ENCODE results near the gene SLC12A4. TPM values are rescaled to one million over a fixed set of nuclear protein-coding genes. Genes with fewer than 3 reads are reported as not detected.

The SLC12A4 gene
- total and polyA plus RNA-seq, 2 of the 13 experiments (the other 11 are each of a cell fraction or from before 2014, with no cell fraction given): 65.1 to 84.3 TPM

DNA sequence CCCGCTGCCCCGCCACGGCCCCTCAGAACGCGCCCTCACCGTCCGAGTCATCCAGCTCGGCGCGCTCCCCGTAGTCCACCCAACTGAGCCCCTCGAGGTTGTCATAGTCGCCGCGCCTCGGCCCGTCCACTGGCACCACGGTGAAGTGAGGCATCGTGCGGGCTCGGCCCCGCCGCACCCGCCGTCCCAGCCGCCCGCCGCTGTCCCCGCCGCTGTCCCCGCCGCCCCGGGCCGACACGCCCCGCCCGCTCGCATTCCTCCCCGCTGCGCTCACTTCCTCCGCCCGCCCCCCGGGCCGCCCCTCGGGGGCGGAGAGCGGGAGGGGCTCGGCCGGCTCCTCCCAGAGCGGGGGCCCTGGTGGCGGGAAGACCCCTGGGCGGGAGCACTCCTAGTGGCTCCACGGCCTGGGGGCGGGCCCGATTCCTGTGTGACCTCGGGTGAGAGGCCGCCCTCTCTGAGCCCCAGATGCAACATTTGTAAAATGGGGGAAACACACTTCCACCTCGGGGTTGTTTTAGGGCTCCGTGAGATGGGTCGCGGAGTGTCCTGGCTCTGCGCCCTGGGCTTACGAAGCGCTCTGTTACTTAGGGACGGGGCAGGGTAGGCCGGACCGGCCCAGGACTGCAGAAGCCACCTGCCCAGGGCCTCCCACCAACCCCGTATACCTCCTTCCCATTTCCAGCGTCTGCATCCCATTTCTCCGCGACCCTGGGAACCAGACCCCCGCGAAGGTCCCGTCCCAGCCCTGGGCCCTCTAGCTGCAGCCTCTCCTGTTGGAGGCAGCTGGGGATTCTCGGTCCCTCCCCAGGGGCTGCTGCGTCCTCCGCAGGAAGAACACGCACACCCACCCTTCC lies at the start of gene SLC12A4 (continued):
- TF ChIP-seq, protein P1, sequence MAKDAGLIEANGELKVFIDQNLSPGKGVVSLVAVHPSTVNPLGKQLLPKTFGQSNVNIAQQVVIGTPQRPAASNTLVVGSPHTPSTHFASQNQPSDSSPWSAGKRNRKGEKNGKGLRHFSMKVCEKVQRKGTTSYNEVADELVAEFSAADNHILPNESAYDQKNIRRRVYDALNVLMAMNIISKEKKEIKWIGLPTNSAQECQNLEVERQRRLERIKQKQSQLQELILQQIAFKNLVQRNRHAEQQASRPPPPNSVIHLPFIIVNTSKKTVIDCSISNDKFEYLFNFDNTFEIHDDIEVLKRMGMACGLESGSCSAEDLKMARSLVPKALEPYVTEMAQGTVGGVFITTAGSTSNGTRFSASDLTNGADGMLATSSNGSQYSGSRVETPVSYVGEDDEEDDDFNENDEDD (CRISPR knock-in tag; IDR thresholded peaks at IDR 0.05; ENCODE audit: borderline replicate concordance): peak; percentile 94
- TF ChIP-seq CEBPG (CRISPR knock-in tag; IDR thresholded peaks at IDR 0.05) (peak; percentile 27), CHD2 (IDR thresholded peaks at IDR 0.05; ENCODE audit: low read depth, low read length) (no peak), ZNF775 (CRISPR knock-in tag; IDR thresholded peaks at IDR 0.05; ENCODE audit: borderline replicate concordance) (no peak), ZNF747 (CRISPR knock-in tag; IDR thresholded peaks at IDR 0.05; ENCODE audit: borderline replicate concordance) (peak; percentile 38; the same call in 1 of the 2 replicates), FOXO1 (CRISPR knock-in tag; IDR thresholded peaks at IDR 0.05) (no peak), ZSCAN21 (CRISPR knock-in tag; IDR thresholded peaks at IDR 0.05; ENCODE audit: borderline replicate concordance) (no peak), ZBTB7B (CRISPR knock-in tag; IDR thresholded peaks at IDR 0.05) (peak; percentile 99), HOXA5 (CRISPR knock-in tag; IDR thresholded peaks at IDR 0.05) (peak; percentile 68; the same call in 1 of the 2 replicates), PAWR (CRISPR knock-in tag; IDR thresholded peaks at IDR 0.05; ENCODE audit: borderline replicate concordance) (no peak), KDM5B (CRISPR knock-in tag; IDR thresholded peaks at IDR 0.05; ENCODE audit: borderline replicate concordance) (peak; percentile 3), SIN3B (IDR thresholded peaks at IDR 0.05; ENCODE audit: low read length) (no peak; the same call in 1 of the 2 replicates), ARNT (IDR thresholded peaks at IDR 0.05) (no peak), ZNF180 (CRISPR knock-in tag; IDR thresholded peaks at IDR 0.05; ENCODE audit: borderline replicate concordance, low read depth) (no peak), ZNF614 (CRISPR knock-in tag; IDR thresholded peaks at IDR 0.05; ENCODE audit: borderline replicate concordance) (peak; percentile 66; the same call in 1 of the 2 replicates), SIN3A (IDR thresholded peaks at IDR 0.05; ENCODE audit: borderline replicate concordance, low read depth, low read length) (0 out of 2 replicates have a peak, but pooled peaks have one; percentile 71), HOXA7 (CRISPR knock-in tag; IDR thresholded peaks at IDR 0.05) (no peak), NFKB2 (CRISPR knock-in tag; IDR thresholded peaks at IDR 0.05; ENCODE audit: borderline replicate concordance) (peak; percentile 35; the same call in 1 of the 2 replicates), ZNF367 (CRISPR knock-in tag; IDR thresholded peaks at IDR 0.05; ENCODE audit: borderline replicate concordance) (no peak), ZNF660 (CRISPR knock-in tag; IDR thresholded peaks at IDR 0.05; ENCODE audit: borderline replicate concordance, low read depth) (no peak), JARID2 (CRISPR knock-in tag; IDR thresholded peaks at IDR 0.05; ENCODE audit: insufficient replicate concordance) (no peak)
- TF ChIP-seq, protein P2, sequence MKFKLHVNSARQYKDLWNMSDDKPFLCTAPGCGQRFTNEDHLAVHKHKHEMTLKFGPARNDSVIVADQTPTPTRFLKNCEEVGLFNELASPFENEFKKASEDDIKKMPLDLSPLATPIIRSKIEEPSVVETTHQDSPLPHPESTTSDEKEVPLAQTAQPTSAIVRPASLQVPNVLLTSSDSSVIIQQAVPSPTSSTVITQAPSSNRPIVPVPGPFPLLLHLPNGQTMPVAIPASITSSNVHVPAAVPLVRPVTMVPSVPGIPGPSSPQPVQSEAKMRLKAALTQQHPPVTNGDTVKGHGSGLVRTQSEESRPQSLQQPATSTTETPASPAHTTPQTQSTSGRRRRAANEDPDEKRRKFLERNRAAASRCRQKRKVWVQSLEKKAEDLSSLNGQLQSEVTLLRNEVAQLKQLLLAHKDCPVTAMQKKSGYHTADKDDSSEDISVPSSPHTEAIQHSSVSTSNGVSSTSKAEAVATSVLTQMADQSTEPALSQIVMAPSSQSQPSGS (CRISPR knock-in tag; IDR thresholded peaks at IDR 0.05): peak; percentile 95
- TF ChIP-seq, protein P3, sequence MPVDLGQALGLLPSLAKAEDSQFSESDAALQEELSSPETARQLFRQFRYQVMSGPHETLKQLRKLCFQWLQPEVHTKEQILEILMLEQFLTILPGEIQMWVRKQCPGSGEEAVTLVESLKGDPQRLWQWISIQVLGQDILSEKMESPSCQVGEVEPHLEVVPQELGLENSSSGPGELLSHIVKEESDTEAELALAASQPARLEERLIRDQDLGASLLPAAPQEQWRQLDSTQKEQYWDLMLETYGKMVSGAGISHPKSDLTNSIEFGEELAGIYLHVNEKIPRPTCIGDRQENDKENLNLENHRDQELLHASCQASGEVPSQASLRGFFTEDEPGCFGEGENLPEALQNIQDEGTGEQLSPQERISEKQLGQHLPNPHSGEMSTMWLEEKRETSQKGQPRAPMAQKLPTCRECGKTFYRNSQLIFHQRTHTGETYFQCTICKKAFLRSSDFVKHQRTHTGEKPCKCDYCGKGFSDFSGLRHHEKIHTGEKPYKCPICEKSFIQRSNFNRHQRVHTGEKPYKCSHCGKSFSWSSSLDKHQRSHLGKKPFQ (CRISPR knock-in tag; IDR thresholded peaks at IDR 0.05; ENCODE audit: insufficient replicate concordance): peak; percentile 86
- TF ChIP-seq, protein P4, sequence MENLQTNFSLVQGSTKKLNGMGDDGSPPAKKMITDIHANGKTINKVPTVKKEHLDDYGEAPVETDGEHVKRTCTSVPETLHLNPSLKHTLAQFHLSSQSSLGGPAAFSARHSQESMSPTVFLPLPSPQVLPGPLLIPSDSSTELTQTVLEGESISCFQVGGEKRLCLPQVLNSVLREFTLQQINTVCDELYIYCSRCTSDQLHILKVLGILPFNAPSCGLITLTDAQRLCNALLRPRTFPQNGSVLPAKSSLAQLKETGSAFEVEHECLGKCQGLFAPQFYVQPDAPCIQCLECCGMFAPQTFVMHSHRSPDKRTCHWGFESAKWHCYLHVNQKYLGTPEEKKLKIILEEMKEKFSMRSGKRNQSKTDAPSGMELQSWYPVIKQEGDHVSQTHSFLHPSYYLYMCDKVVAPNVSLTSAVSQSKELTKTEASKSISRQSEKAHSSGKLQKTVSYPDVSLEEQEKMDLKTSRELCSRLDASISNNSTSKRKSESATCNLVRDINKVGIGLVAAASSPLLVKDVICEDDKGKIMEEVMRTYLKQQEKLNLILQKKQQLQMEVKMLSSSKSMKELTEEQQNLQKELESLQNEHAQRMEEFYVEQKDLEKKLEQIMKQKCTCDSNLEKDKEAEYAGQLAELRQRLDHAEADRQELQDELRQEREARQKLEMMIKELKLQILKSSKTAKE (CRISPR knock-in tag; IDR thresholded peaks at IDR 0.05; ENCODE audit: borderline replicate concordance): no peak; the same call in 1 of the 2 replicates
